ENCODE measurements around the gene TCF7.

TCF7 gene

GRCh38 chr5:134091626-134092121, 22.8 kb upstream of the TCF7 start:
- Histone ChIP-seq H3K4me3 (ENCODE audit: insufficient read length, low read depth) (no peak overlapping the region), H3K9ac (ENCODE audit: insufficient read length, low read depth) (no peak overlapping the region), H3K36me3 (ENCODE audit: insufficient read depth, insufficient read length, low read length) (no peaks in the 10 kb centered on the region), H3K4me1 (ENCODE audit: insufficient read depth, insufficient read length) (peaks cover 10% of the 10 kb centered on the region), H3K27me3 (ENCODE audit: insufficient read depth, insufficient read length) (no peaks in the 10 kb centered on the region), H3K9me3 (ENCODE audit: insufficient read depth, low read length) (no peaks in the 10 kb centered on the region)
- TF ChIP-seq ZNF274 (IDR thresholded peaks at IDR 0.05; ENCODE audit: low read depth, low read length) (no peak), YY1 (IDR thresholded peaks at IDR 0.05; ENCODE audit: insufficient read depth, insufficient read length) (no peak), SUZ12 (IDR thresholded peaks at IDR 0.05; ENCODE audit: extremely low read depth, insufficient read depth, insufficient read length) (no peak)
- DNase-seq (ENCODE audit: low read depth, low spot score), result no peak

- no peaks in the 10 kb centered on the region for H3K27me3 ChIP-seq (ENCODE audit: insufficient read depth, insufficient read length)
- no peaks in the 10 kb centered on the region for H3K9me3 ChIP-seq (ENCODE audit: insufficient read depth, low read length)
- no peak overlapping the region for H3K9ac ChIP-seq (ENCODE audit: insufficient read length, low read depth)
- H3K4me1 ChIP-seq (ENCODE audit: insufficient read depth, insufficient read length), result peaks cover 10% of the 10 kb centered on the region
- no peak for DNase-seq (ENCODE audit: low read depth, low spot score)
- no peak overlapping the region for H3K4me3 ChIP-seq (ENCODE audit: insufficient read length, low read depth)
- no peak for TF ChIP-seq YY1 (IDR thresholded peaks at IDR 0.05; ENCODE audit: insufficient read depth, insufficient read length)
- no peak for TF ChIP-seq SUZ12 (IDR thresholded peaks at IDR 0.05; ENCODE audit: extremely low read depth, insufficient read depth, insufficient read length)
- no peak for TF ChIP-seq ZNF274 (IDR thresholded peaks at IDR 0.05; ENCODE audit: low read depth, low read length)
- H3K36me3 ChIP-seq (ENCODE audit: insufficient read depth, insufficient read length, low read length), result no peaks in the 10 kb centered on the region
Observed at GRCh38 chr5:134092875-134093274, 21.6 kb upstream of the TCF7 start.

- no peak overlapping the region for H3K9ac ChIP-seq (ENCODE audit: insufficient read length, low read depth)
- DNase-seq (ENCODE audit: low read depth, low spot score), result no peak
Observed at GRCh38 chr5:134093351-134093750, 21.1 kb upstream of the TCF7 start.

GRCh38 chr5:134095293-134095692, 19.2 kb upstream of the TCF7 start:
- DNase-seq (ENCODE audit: low read depth, low spot score), result no peak
- H3K36me3 ChIP-seq (ENCODE audit: insufficient read depth, insufficient read length, low read length), result no peaks in the 10 kb centered on the region
- H3K4me1 ChIP-seq (ENCODE audit: insufficient read depth, insufficient read length), result peaks cover 15% of the 10 kb centered on the region
- no peak overlapping the region for H3K4me3 ChIP-seq (ENCODE audit: insufficient read length, low read depth)
- no peaks in the 10 kb centered on the region for H3K9me3 ChIP-seq (ENCODE audit: insufficient read depth, low read length)
- H3K27me3 ChIP-seq (ENCODE audit: insufficient read depth, insufficient read length), result no peaks in the 10 kb centered on the region
- no peak overlapping the region for H3K9ac ChIP-seq (ENCODE audit: insufficient read length, low read depth)
- TF ChIP-seq ZNF274 (IDR thresholded peaks at IDR 0.05; ENCODE audit: low read depth, low read length) (no peak), YY1 (IDR thresholded peaks at IDR 0.05; ENCODE audit: insufficient read depth, insufficient read length) (no peak), SUZ12 (IDR thresholded peaks at IDR 0.05; ENCODE audit: extremely low read depth, insufficient read depth, insufficient read length) (no peak)

More at GRCh38 chr5:134093351-134093750, 21.1 kb upstream of the TCF7 start:
- Histone ChIP-seq H3K27me3 (ENCODE audit: insufficient read depth, insufficient read length) (no peaks in the 10 kb centered on the region), H3K36me3 (ENCODE audit: insufficient read depth, insufficient read length, low read length) (no peaks in the 10 kb centered on the region), H3K4me1 (ENCODE audit: insufficient read depth, insufficient read length) (peaks cover 10% of the 10 kb centered on the region), H3K4me3 (ENCODE audit: insufficient read length, low read depth) (no peak overlapping the region), H3K9me3 (ENCODE audit: insufficient read depth, low read length) (no peaks in the 10 kb centered on the region)
- TF ChIP-seq YY1 (IDR thresholded peaks at IDR 0.05; ENCODE audit: insufficient read depth, insufficient read length) (no peak), SUZ12 (IDR thresholded peaks at IDR 0.05; ENCODE audit: extremely low read depth, insufficient read depth, insufficient read length) (no peak), ZNF274 (IDR thresholded peaks at IDR 0.05; ENCODE audit: low read depth, low read length) (no peak)

GRCh38 chr5:134095887-134096589, 18.4 kb upstream of the TCF7 start:
- no peak overlapping the region for H3K4me3 ChIP-seq (ENCODE audit: insufficient read length, low read depth)
- H3K9me3 ChIP-seq (ENCODE audit: insufficient read depth, low read length), result no peaks in the 10 kb centered on the region
- H3K36me3 ChIP-seq (ENCODE audit: insufficient read depth, insufficient read length, low read length), result no peaks in the 10 kb centered on the region
- TF ChIP-seq SUZ12 (IDR thresholded peaks at IDR 0.05; ENCODE audit: extremely low read depth, insufficient read depth, insufficient read length) (no peak), YY1 (IDR thresholded peaks at IDR 0.05; ENCODE audit: insufficient read depth, insufficient read length) (no peak), ZNF274 (IDR thresholded peaks at IDR 0.05; ENCODE audit: low read depth, low read length) (no peak)
- DNase-seq (ENCODE audit: low read depth, low spot score), result no peak
- H3K9ac ChIP-seq (ENCODE audit: insufficient read length, low read depth), result no peak overlapping the region
- H3K4me1 ChIP-seq (ENCODE audit: insufficient read depth, insufficient read length), result peaks cover 21% of the 10 kb centered on the region
- no peaks in the 10 kb centered on the region for H3K27me3 ChIP-seq (ENCODE audit: insufficient read depth, insufficient read length)

- no peak for TF ChIP-seq YY1 (IDR thresholded peaks at IDR 0.05; ENCODE audit: insufficient read depth, insufficient read length)
- no peak for TF ChIP-seq ZNF274 (IDR thresholded peaks at IDR 0.05; ENCODE audit: low read depth, low read length)
- no peak for TF ChIP-seq SUZ12 (IDR thresholded peaks at IDR 0.05; ENCODE audit: extremely low read depth, insufficient read depth, insufficient read length)
- Histone ChIP-seq H3K4me1 (ENCODE audit: insufficient read depth, insufficient read length) (peaks cover 25% of the 10 kb centered on the region), H3K27me3 (ENCODE audit: insufficient read depth, insufficient read length) (no peaks in the 10 kb centered on the region), H3K36me3 (ENCODE audit: insufficient read depth, insufficient read length, low read length) (no peaks in the 10 kb centered on the region), H3K4me3 (ENCODE audit: insufficient read length, low read depth) (no peak overlapping the region), H3K9ac (ENCODE audit: insufficient read length, low read depth) (no peak overlapping the region), H3K9me3 (ENCODE audit: insufficient read depth, low read length) (no peaks in the 10 kb centered on the region)
- DNase-seq (ENCODE audit: low read depth, low spot score), result no peak
Observed at GRCh38 chr5:134097211-134097749, 17.2 kb upstream of the TCF7 start.

GRCh38 chr5:134098690-134099089, 15.8 kb upstream of the TCF7 start:
- Histone ChIP-seq H3K4me3 (ENCODE audit: insufficient read length, low read depth) (no peak overlapping the region), H3K36me3 (ENCODE audit: insufficient read depth, insufficient read length, low read length) (no peaks in the 10 kb centered on the region), H3K9ac (ENCODE audit: insufficient read length, low read depth) (no peak overlapping the region), H3K4me1 (ENCODE audit: insufficient read depth, insufficient read length) (peaks cover 22% of the 10 kb centered on the region), H3K9me3 (ENCODE audit: insufficient read depth, low read length) (no peaks in the 10 kb centered on the region), H3K27me3 (ENCODE audit: insufficient read depth, insufficient read length) (no peaks in the 10 kb centered on the region)
- TF ChIP-seq SUZ12 (IDR thresholded peaks at IDR 0.05; ENCODE audit: extremely low read depth, insufficient read depth, insufficient read length) (no peak), YY1 (IDR thresholded peaks at IDR 0.05; ENCODE audit: insufficient read depth, insufficient read length) (no peak), ZNF274 (IDR thresholded peaks at IDR 0.05; ENCODE audit: low read depth, low read length) (no peak)
- no peak for DNase-seq (ENCODE audit: low read depth, low spot score)

Measured in NT2/D1 (cell line).